ENCODE measurements around the gene ZNF722.

The ZNF722 gene
- long read RNA-seq = 0 reads

GRCh38 chr7:63998549-63998948, at the start of gene ZNF722:
Gene ZNF722, plus strand, starts transcription at chr7:63998849. Its CDS starts 113 bp downstream, at chr7:63998962.
- TF ChIP-seq GABPA (IDR thresholded peaks at IDR 0.05; ENCODE audit: low read depth) (no peak), SPI1 (IDR thresholded peaks at IDR 0.05; ENCODE audit: borderline replicate concordance, low read depth) (no peak), POLR2AphosphoS5 (IDR thresholded peaks at IDR 0.05; ENCODE audit: low read depth) (no peak), REST (IDR thresholded peaks at IDR 0.05; ENCODE audit: insufficient replicate concordance, low read depth) (no peak), CTCF (IDR thresholded peaks at IDR 0.05; ENCODE audit: insufficient read depth, low read length) (no peak)
- DNase-seq (ENCODE audit: low read depth in 1 of 2, low spot score in 1 of 2) = no peak
- Histone ChIP-seq H3K27ac (replicated peaks) (no peak within 1 kb of the TSS), H3K4me3 (replicated peaks; ENCODE audit: insufficient read depth, low read length) (no peak within 1 kb of the TSS), H3K27me3 (ENCODE audit: insufficient read depth, poor library complexity, severe bottlenecking) (no peaks in the 10 kb centered on the region)

GRCh38 chr7:63953181-63953580, 45.5 kb upstream of the ZNF722 start:
- Histone ChIP-seq H3K4me3 (replicated peaks; ENCODE audit: insufficient read depth, low read length) (no peak overlapping the region), H3K27ac (replicated peaks) (no peak overlapping the region), H3K27me3 (ENCODE audit: insufficient read depth, poor library complexity, severe bottlenecking) (no peaks in the 10 kb centered on the region)
- TF ChIP-seq GABPA (IDR thresholded peaks at IDR 0.05; ENCODE audit: low read depth) (no peak), SPI1 (IDR thresholded peaks at IDR 0.05; ENCODE audit: borderline replicate concordance, low read depth) (no peak), POLR2AphosphoS5 (IDR thresholded peaks at IDR 0.05; ENCODE audit: low read depth) (no peak), CTCF (IDR thresholded peaks at IDR 0.05; ENCODE audit: insufficient read depth, low read length) (no peak), REST (IDR thresholded peaks at IDR 0.05; ENCODE audit: insufficient replicate concordance, low read depth) (no peak)
- no peak for DNase-seq (ENCODE audit: low read depth in 1 of 2, low spot score in 1 of 2)

GRCh38 chr7:63968629-63969028, 30.0 kb upstream of the ZNF722 start:
- no peaks in the 10 kb centered on the region for H3K27me3 ChIP-seq (ENCODE audit: insufficient read depth, poor library complexity, severe bottlenecking)

More at GRCh38 chr7:63968629-63969028, 30.0 kb upstream of the ZNF722 start:
- TF ChIP-seq REST (IDR thresholded peaks at IDR 0.05; ENCODE audit: insufficient replicate concordance, low read depth) (no peak), GABPA (IDR thresholded peaks at IDR 0.05; ENCODE audit: low read depth) (no peak), SPI1 (IDR thresholded peaks at IDR 0.05; ENCODE audit: borderline replicate concordance, low read depth) (no peak), POLR2AphosphoS5 (IDR thresholded peaks at IDR 0.05; ENCODE audit: low read depth) (no peak), CTCF (IDR thresholded peaks at IDR 0.05; ENCODE audit: insufficient read depth, low read length) (no peak)
- Histone ChIP-seq H3K4me3 (replicated peaks; ENCODE audit: insufficient read depth, low read length) (no peak overlapping the region), H3K27ac (replicated peaks) (no peak overlapping the region)
- DNase-seq (ENCODE audit: low read depth in 1 of 2, low spot score in 1 of 2) = no peak
